Measurements from ENCODE around the gene HES1.
"Not testable (repeated sequence)": the region's sequence is repeated elsewhere in the genome, so short reads cannot be mapped to it uniquely, and the experiment has no call there.

HES1 gene

GRCh38 chr3:194145702-194146101 lies 9.8 kb downstream of the HES1 start:
- DNase-seq = no peak

DNA sequence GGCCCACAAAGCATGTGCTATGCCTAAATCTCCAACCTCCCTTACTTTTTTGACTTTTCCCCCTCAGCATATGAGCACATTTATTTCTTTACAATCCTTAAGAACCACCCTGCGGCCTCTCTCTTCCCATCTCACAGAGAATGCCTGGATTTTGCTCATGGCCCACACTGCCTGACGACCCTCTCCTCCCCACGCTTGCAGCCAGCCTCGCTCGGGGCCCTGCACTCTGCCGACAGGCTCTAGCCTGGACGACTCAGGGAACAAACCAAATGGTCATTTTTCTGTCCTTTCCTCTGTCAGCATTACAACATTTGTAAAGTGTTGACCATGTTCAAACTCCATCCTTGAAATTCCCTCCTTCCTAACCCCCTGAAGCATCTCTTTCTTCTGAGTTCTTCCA lies 11.7 kb downstream of the HES1 start:
- no peak for DNase-seq

DNA sequence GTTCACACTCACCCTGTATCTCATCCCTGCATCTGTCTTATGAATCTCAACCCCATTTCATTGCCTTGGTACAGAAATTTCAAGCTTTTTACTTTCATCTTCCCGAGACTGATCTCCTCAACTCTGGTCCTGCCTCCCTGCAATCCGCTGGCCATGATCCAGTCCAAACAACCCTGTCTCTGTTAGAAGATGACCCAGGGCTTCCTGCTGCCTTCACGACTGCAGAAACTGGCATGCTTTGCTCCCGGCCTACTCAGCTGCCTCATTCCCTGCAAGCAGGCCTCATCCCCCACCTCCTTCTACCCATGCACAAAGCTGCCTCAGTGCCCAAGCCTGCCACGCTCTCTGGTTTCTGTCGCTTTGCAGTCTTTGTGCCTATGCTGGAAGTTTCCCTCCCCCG lies 12.4 kb downstream of the HES1 start:
- no peak for DNase-seq

- no peak for DNase-seq
Measured at GRCh38 chr3:194150252-194150934, 14.4 kb downstream of the HES1 start.

GRCh38 chr3:194150935-194151302 lies 15.0 kb downstream of the HES1 start:
- not testable (repeated sequence) for DNase-seq

- no peak for DNase-seq
Measured at GRCh38 chr3:194154346-194154745, 18.4 kb downstream of the HES1 start.

GRCh38 chr3:194156095-194156494 lies 20.1 kb downstream of the HES1 start:
- no peak for DNase-seq

DNA sequence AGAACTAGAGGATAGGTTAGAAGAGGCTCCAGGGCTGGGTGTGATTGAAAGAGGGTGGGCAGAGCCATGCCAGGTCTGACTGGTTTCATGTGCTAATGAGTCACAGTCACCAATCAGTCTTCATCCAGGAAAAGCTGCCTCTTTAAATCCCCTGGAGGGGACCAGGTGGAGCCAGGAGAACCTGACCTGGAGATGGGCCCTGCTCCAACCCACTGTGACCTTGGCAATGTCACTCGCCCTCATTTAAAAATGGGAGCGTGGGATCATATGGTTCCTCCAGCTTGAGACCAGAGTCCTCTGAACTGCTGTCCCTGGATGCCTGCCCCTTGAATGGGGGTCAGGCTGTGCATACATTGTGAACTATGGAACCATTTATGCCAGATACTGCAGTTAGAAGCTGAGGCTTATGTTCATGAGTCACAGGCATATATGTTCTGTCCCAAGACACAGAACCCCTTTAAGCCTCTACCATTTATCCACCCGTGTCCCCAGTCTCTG lies 23.0 kb downstream of the HES1 start:
- no peak for DNase-seq

GRCh38 chr3:194160158-194160557 lies 24.2 kb downstream of the HES1 start:
- DNase-seq = no peak

DNA sequence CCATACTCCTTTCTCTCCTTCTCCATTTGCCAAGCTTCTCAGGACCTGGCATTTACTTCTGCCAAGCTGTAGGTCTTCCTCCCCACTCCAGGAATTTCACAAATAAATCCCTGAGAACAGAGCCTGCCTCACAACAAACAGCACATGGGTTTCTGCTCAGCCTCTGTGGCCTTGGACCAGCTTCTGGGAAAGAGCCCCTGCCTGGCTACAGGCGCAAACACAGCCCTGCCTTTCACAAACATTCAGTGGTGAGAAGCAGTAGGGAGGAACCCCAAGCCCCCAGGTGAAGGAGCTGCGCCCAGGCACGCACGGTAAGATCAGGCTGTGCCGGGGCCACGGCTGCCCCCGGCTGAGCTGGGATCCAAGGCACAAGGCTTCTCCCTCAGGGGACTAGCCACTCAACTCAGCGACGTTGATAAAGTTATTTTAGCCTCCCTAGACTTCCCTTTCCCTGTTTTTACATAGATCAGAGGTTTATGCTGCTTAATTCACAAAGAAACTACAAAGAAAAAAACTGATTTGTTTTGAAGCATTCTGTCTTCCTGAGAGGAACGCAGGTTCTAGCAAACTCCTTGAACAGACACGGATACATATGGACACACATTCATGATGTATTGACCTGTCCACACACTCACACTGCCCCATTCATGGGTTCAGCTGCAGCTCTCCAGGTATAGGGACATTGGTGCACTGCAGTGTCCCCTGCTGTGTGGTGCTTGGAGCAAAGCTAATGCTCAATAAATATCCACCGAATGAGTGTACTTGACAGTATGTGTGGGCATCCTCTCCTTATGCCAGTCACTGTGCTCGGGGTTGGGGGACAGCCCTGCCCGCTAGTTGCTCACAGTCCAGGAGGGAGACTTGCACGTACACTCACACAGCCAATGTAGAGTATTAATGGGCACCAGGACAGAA lies 25.4 kb downstream of the HES1 start:
- no peak for DNase-seq

DNA sequence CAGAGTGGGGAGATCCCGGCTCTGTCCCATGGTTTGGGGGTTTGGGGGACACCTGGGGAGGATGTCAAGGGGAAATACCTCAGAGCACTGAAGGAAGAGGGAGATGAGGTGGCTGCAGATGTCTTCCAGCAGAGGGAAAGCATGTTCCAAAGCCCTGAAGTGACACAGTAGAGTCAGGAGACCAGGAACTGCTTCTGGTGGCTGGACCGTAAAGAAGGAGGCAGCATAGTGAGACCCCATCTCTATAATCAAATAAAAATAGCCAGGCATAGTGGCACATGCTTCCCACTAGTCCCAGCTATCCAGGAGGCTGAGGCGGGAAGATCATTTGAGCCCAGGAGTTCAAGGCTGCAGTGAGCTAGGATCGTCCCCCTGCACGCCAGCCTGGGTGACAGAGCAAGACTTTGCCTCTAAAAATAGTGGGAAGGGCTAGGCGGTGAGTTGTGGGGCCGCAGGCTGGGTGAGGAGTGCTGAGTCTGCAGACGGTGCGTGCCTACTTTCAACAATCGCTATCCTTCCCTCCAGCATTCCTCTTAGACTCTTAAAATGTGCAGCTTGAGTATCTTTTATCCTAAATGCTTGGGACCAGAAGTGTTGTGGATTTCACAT lies 26.2 kb downstream of the HES1 start:
- no peak for DNase-seq

DNA sequence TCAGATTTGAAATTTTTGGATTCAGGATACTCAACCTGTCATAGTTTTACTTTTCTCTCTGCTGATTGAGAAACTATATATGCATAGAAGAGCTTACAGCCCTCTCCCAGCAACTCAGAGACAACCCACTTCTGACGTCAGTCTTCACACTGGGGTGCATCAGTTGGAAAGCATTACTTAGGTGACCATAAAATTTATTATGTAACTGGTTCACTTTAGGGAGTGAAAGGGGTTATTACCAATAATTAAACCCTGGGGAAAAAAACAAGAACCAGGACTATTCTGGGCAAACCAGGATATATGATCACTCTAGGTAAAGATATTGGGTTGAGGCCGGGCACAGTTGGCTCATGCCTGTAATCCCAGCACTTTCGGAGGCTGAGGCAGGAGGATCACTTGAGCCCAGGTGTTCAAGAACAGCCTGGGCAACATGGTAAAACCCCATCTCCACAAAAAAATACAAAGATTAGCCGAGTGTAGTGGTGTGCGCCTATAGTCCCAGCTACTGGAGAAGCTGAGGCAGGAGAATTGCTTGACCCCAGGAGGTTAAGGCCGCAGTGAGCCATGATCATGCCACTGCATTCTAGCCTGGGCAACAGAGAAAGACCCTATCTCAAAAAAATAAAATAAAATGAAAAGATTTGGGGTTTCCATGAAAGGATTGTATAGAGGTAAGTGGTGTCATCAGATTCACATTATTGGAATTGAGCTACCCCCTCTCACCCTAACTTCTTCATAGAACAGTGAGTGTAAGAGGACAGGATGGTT lies 27.1 kb downstream of the HES1 start:
- no peak for DNase-seq

DNA sequence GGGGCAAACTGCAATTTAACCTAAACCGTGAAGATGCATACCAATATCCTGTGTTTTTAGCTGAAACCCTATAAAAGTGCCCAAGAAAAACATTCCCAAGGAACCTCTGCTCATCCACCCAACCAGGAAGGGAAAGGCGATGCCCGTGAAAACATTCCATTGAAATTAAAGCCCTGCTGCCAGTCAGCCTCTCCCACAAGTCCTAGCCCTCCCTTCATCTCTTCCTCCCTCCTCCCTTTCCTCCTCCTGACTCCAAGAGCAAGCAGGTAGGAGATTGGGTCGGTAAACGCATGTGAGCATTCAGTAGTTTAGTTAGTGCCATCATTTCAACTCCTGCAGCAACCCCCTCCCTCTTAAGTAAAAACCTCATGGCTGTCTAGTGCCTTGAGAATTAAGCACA lies 27.7 kb downstream of the HES1 start:
- no peak for DNase-seq

GRCh38 chr3:194164861-194165260 lies 28.9 kb downstream of the HES1 start:
- no peak for DNase-seq

DNA sequence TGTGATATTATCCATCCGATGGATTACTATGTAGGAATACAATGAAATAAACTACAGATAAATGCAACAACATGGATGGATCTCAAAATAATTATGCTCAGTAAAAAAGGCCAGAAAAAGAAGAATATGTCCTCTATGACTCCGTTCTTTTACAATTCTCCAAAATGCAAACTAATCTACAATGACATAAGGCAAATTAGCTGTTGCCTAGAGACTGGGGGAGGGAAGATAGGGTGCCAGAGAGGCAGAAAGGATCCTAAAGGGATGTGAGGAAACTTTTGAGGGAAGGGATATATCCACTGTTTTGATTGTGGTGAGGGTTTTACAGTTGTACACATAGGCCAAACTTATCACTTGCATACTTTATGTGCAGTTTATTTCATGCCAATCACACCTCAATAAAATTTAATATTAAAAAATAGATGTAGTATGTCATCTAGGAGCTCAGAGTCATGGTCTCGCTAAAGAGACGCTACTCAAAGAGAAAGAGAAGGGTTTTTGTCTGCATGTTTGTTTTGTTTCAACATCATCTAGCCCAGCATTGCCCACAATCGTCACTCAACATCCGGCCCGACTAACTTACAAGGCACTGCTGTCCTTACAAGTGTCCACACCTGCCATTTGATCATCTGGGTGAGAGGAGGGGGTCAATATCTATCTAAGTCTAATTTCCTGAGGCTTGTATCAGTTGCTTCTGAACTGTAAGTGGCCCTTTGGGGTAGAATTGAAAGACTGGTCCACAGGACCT lies 29.5 kb downstream of the HES1 start:
- no peak for DNase-seq

GRCh38 chr3:194166682-194167479 lies 30.9 kb downstream of the HES1 start:
- no peak for DNase-seq

- DNase-seq = no peak
Measured at GRCh38 chr3:194167480-194168282, 31.7 kb downstream of the HES1 start.

GRCh38 chr3:194168994-194169393 lies 33.0 kb downstream of the HES1 start:
- DNase-seq = no peak

DNA sequence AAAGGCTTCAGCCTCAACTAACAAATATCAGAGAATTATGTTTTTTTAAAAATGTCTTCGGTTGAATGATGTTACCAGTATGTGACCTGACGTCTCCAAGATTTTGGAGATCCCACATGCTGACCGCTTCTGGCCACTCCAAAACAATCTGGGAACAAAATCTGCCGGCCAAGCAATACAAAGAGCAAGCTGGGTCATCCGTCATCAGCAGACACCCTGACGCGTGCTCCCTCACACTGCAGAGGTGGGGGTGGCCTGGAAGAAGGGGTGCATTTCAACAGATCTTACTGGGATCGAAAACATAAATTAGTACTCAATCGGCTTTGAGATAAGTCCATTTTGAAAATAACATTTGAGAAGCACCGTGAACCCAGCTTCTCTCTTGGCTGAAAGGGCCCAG lies 33.6 kb downstream of the HES1 start:
- DNase-seq = peak; percentile 40

- no peak for DNase-seq
Measured at GRCh38 chr3:194170793-194171192, 34.8 kb downstream of the HES1 start.

- no peak for DNase-seq
Measured at GRCh38 chr3:194174406-194174805, 38.5 kb downstream of the HES1 start.
